NCI-H2081 treated with DMSO at 0.1 percent for 48 hours (cell line): Measurements from ENCODE around the gene PAIP1.
A peak's percentile ranks its signal among the peaks of the same experiment; 100 is the strongest.
"Not testable (repeated sequence)": the region's sequence is repeated elsewhere in the genome, so short reads cannot be mapped to it uniquely, and the experiment has no call there.

ENCODE experiments used
- DNase-seq: peaks from one replicate; lab custom pipeline; 2025; lab: John Stamatoyannopoulos, UW

Gene PAIP1

GRCh38 chr5:43556857-43557542, at the start of gene PAIP1:
Gene PAIP1 (minus strand): TSS chr5:43557077. CDS start chr5:43556846, 231 bp downstream.
- no peak for DNase-seq

GRCh38 chr5:43606351-43606750, 49.5 kb upstream of the PAIP1 start:
- no peak for DNase-seq

- DNase-seq: no peak
Measured at GRCh38 chr5:43604699-43605098, 47.8 kb upstream of the PAIP1 start.

- DNase-seq: peak; percentile 62
Measured at GRCh38 chr5:43603344-43604217, 46.7 kb upstream of the PAIP1 start.

- DNase-seq: peak; percentile 42
Measured at GRCh38 chr5:43602461-43603343, 45.8 kb upstream of the PAIP1 start, which contains the start of gene NNT. Gene NNT (plus strand): TSS chr5:43603180. CDS start chr5:43609196, 6,016 bp downstream.

- peak; percentile 40 for DNase-seq
Measured at GRCh38 chr5:43601454-43602260, 44.8 kb upstream of the PAIP1 start.

GRCh38 chr5:43598927-43599326, 42.0 kb upstream of the PAIP1 start:
- not testable (repeated sequence) for DNase-seq

GRCh38 chr5:43592363-43592762, 35.5 kb upstream of the PAIP1 start:
- no peak for DNase-seq

GRCh38 chr5:43590700-43591099, 33.8 kb upstream of the PAIP1 start:
- no peak for DNase-seq

- no peak for DNase-seq
Measured at GRCh38 chr5:43589310-43589709, 32.4 kb upstream of the PAIP1 start.

- no peak for DNase-seq
Measured at GRCh38 chr5:43588842-43589241, 32.0 kb upstream of the PAIP1 start.

GRCh38 chr5:43584166-43584699, 27.4 kb upstream of the PAIP1 start:
- DNase-seq: no peak

- DNase-seq: no peak
Measured at GRCh38 chr5:43583724-43584123, 26.8 kb upstream of the PAIP1 start.

- DNase-seq: no peak
Measured at GRCh38 chr5:43582082-43583005, 25.5 kb upstream of the PAIP1 start.

- no peak for DNase-seq
Measured at GRCh38 chr5:43581398-43581797, 24.5 kb upstream of the PAIP1 start.

GRCh38 chr5:43580402-43581210, 23.7 kb upstream of the PAIP1 start:
- not testable (repeated sequence) for DNase-seq

- no peak for DNase-seq
Measured at GRCh38 chr5:43573058-43573457, 16.2 kb upstream of the PAIP1 start.

GRCh38 chr5:43572357-43572756, 15.5 kb upstream of the PAIP1 start:
- DNase-seq: no peak

GRCh38 chr5:43571237-43571636, 14.4 kb upstream of the PAIP1 start:
- DNase-seq: no peak
